H9 (cell line): ENCODE results near the gene GRIK4. TPM values are rescaled to one million over a fixed set of nuclear protein-coding genes. Genes with fewer than 3 reads are reported as not detected.

Source experiments
- DNase-seq: peaks from one replicate; pipeline ENCODE4 v3.0.0-alpha.2; 2017
- H2AFZ ChIP-seq: one replicate; pipeline ENCODE4 v1.6.1; 2013; ENCODE audit warnings: mild to moderate bottlenecking, low read length, control low read depth, moderate library complexity
- H2AK5ac ChIP-seq: 2 replicates; pipeline ENCODE4 v1.6.1; 2013; ENCODE audit warnings: low read length, control low read depth, mixed read lengths; ENCODE audit not compliant: insufficient read length
- H2BK120ac ChIP-seq: one replicate; pipeline ENCODE4 v1.6.1; 2013; ENCODE audit warnings: low read depth, mild to moderate bottlenecking, low read length, control low read depth, inconsistent platforms; ENCODE audit not compliant: poor library complexity, severe bottlenecking
- H2BK12ac ChIP-seq: 2 replicates; pipeline ENCODE4 v1.6.1; 2013; ENCODE audit warnings: low read length, control low read depth, mixed read lengths, low read depth; ENCODE audit not compliant: insufficient read length
- H2BK15ac ChIP-seq: 2 replicates; pipeline ENCODE4 v1.6.1; 2013; ENCODE audit warnings: low read depth, low read length, control low read depth
- H2BK20ac ChIP-seq: one replicate; pipeline ENCODE4 v1.6.1; 2013; ENCODE audit warnings: low read depth, mild to moderate bottlenecking, low read length, control low read depth, inconsistent platforms; ENCODE audit not compliant: poor library complexity, severe bottlenecking
- H2BK5ac ChIP-seq: 2 replicates; pipeline ENCODE4 v1.6.1; 2013; ENCODE audit warnings: low read length, control low read depth, mixed read lengths; ENCODE audit not compliant: insufficient read length
- H3K14ac ChIP-seq: 2 replicates; pipeline ENCODE4 v1.6.1; 2013; ENCODE audit warnings: low read length, control low read depth; ENCODE audit not compliant: insufficient read depth
- H3K18ac ChIP-seq: 2 replicates; pipeline ENCODE4 v1.6.1; 2013; ENCODE audit warnings: low read depth, mild to moderate bottlenecking, mixed read lengths, low read length, control low read depth; ENCODE audit not compliant: insufficient read length
- H3K23ac ChIP-seq: 2 replicates; pipeline ENCODE4 v1.6.1; 2013; ENCODE audit warnings: low read length, control low read depth, mixed read lengths, low read depth; ENCODE audit not compliant: insufficient read length
- H3K23me2 ChIP-seq: 2 replicates; pipeline ENCODE4 v1.6.1; 2013; ENCODE audit warnings: low read depth, mild to moderate bottlenecking, mixed read lengths, low read length, control low read depth; ENCODE audit not compliant: insufficient read length, poor library complexity, severe bottlenecking
- H3K27ac ChIP-seq: 2 replicates; pipeline ENCODE4 v1.5.1; 2013; ENCODE audit warnings: low read length, control low read depth, mixed read lengths, low read depth; ENCODE audit not compliant: insufficient read length
- H3K27me3 ChIP-seq: 2 replicates; pipeline ENCODE4 v1.6.1; 2013; ENCODE audit warnings: low read length, control low read depth, inconsistent platforms; ENCODE audit not compliant: insufficient read depth
- H3K4ac ChIP-seq: 2 replicates; pipeline ENCODE4 v1.6.1; 2013; ENCODE audit warnings: low read depth, mild to moderate bottlenecking, control low read depth, inconsistent platforms, low read length, moderate library complexity
- H3K4me1 ChIP-seq: 2 replicates; pipeline ENCODE4 v1.6.1; 2013; ENCODE audit warnings: low read length, control low read depth, inconsistent platforms; ENCODE audit not compliant: insufficient read depth
- H3K4me2 ChIP-seq: 2 replicates; pipeline ENCODE4 v1.6.1; 2013; ENCODE audit warnings: low read length, control low read depth, mixed read lengths; ENCODE audit not compliant: insufficient read length, insufficient read depth
- H3K56ac ChIP-seq: 2 replicates; pipeline ENCODE4 v1.6.1; 2013; ENCODE audit warnings: low read depth, mild to moderate bottlenecking, mixed read lengths, low read length, control low read depth; ENCODE audit not compliant: insufficient read length
- H3K79me1 ChIP-seq: 2 replicates; pipeline ENCODE4 v1.6.1; 2013; ENCODE audit warnings: low read depth, mild to moderate bottlenecking, moderate library complexity, low read length, control low read depth, inconsistent platforms; ENCODE audit not compliant: insufficient read depth, poor library complexity, severe bottlenecking
- H3K79me2 ChIP-seq: 2 replicates; pipeline ENCODE4 v1.6.1; 2013; ENCODE audit warnings: low read length, control low read depth, inconsistent platforms; ENCODE audit not compliant: insufficient read depth
- H3K9ac ChIP-seq: 2 replicates; pipeline ENCODE4 v1.6.1; 2013; ENCODE audit warnings: low read length, control low read depth, mixed read lengths; ENCODE audit not compliant: insufficient read length; ENCODE audit errors: extremely low read depth
- H3K9me3 ChIP-seq: one replicate; pipeline ENCODE4 v1.6.1; 2013; ENCODE audit warnings: low read depth, low read length, inconsistent platforms; ENCODE audit not compliant: control insufficient read depth
- H3T11ph ChIP-seq: one replicate; pipeline ENCODE4 v1.6.1; 2013; ENCODE audit warnings: mild to moderate bottlenecking, low read length, control low read depth, inconsistent platforms
- H4K20me1 ChIP-seq: one replicate; pipeline ENCODE4 v1.6.1; 2013; ENCODE audit not compliant: control insufficient read depth, insufficient read length, insufficient read depth
- H4K5ac ChIP-seq: 2 replicates; pipeline ENCODE4 v1.6.1; 2013; ENCODE audit warnings: low read depth, mild to moderate bottlenecking, mixed read lengths, low read length, control low read depth; ENCODE audit not compliant: insufficient read length
- H4K8ac ChIP-seq: replicated peaks from 2 replicates; pipeline ENCODE4 v1.6.1; 2013; ENCODE audit warnings: low read length, control low read depth, mixed read lengths, low read depth; ENCODE audit not compliant: insufficient read length
- H4K91ac ChIP-seq: 2 replicates; pipeline ENCODE4 v1.6.1; 2013; ENCODE audit warnings: low read depth, mild to moderate bottlenecking, moderate library complexity, mixed read lengths, low read length, control low read depth; ENCODE audit not compliant: insufficient read length
- H3K27ac Mint-ChIP-seq, 3 experiments: 2 replicates in 2 of 3; 3 replicates in 1 of 3; pipeline ENCODE4 v1.8.0; 2020 to 2021; ENCODE audit warnings: mixed read lengths in 3 of 3, mild to moderate bottlenecking in 1 of 3, moderate library complexity in 1 of 3
- H3K27me3 Mint-ChIP-seq: 2 replicates; pipeline ENCODE4 v1.8.0; 2021; ENCODE audit warnings: low read depth, mild to moderate bottlenecking, moderate library complexity, mixed read lengths
- H3K36me3 Mint-ChIP-seq, 3 experiments: 2 replicates in 2 of 3; 3 replicates in 1 of 3; pipeline ENCODE4 v1.8.0; 2020 to 2021; ENCODE audit warnings: low read depth in 3 of 3, mixed read lengths in 3 of 3; ENCODE audit not compliant: insufficient read depth in 1 of 3
- H3K4me1 Mint-ChIP-seq, 2 experiments: 2 replicates each; pipeline ENCODE4 v1.8.0; 2020; ENCODE audit warnings: mixed read lengths in 2 of 2
- H3K4me3 Mint-ChIP-seq, 2 experiments: 2 replicates in 1 of 2; 3 replicates in 1 of 2; pipeline ENCODE4 v1.8.0; 2020 to 2021; ENCODE audit warnings: mild to moderate bottlenecking in 2 of 2, mixed read lengths in 2 of 2, moderate library complexity in 1 of 2
- H3K9me3 Mint-ChIP-seq, 2 experiments: 2 replicates in 1 of 2; 3 replicates in 1 of 2; pipeline ENCODE4 v1.8.0; 2020; ENCODE audit warnings: mild to moderate bottlenecking in 2 of 2, mixed read lengths in 2 of 2, moderate library complexity in 1 of 2
- CTCF ChIP-seq: fragments of 200-600 bp; sonication (generic); conservative IDR thresholded peaks from 3 replicates; pipeline ENCODE4 v1.8.0; 2021; ENCODE audit warnings: antibody characterized with exemption, mild to moderate bottlenecking
- WGBS: extraction: QIAGEN DNeasy Blood & Tissue Kit; methylation state at CpG from one replicate; pipeline ENCODE4 v1.1.7; 2013; ENCODE audit warnings: missing lambda C conversion rate, low lambda C conversion rate, mixed read lengths; ENCODE audit not compliant: insufficient read length; ENCODE audit errors: extremely low coverage; 5-methylcytosine and 5-hydroxymethylcytosine counted together
- total RNA-seq: library from RNA; stranded (reverse); gene quantifications from 2 replicates; pipeline ENCODE4 v1.2.1, GENCODE V29; 2021

Gene GRIK4
- total RNA-seq, 1 experiment from 2014 or later: 2.3 TPM

DNA sequence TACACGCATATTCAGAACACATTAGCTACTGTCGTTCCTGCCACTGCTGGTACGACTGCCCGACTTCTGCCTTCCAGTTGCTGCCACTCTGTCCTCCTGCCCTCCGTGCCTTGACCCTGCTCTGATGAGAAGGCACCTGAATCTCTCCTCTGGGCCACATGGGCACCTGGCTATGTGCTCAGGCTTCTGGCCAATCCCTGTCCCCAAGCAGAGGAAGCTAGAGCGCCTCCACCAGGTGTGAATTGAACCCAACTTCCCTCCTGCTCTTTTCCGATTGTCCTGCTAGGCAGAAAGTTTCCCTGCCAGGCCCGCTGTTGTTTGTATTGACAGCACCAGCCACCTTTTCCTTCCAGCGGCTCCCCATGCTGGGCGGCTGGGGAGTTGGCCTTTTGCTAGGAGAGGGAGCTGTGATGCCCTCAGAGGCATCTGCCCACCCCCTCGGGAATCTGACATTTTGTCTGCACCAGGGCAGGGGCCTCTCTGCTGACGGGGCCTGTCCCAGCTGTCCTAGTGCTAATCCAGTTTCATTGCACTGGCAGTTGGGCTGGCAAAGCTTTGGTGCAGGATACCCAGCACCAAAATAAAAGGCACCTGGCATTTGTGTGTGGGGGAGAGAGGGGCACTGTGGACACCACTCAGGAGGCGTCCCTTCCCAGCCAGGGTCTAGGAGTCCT lies 118.0 kb downstream of the GRIK4 start:
- Histone ChIP-seq H3K56ac (no peak overlapping the region), H3K23ac (no peak overlapping the region), H3K9me3 (no peaks in the 10 kb centered on the region), H3K4me2 (no peak overlapping the region), H3K4me1 (no peaks in the 10 kb centered on the region), H3K9ac (no peak overlapping the region), H2BK20ac (no peak overlapping the region), H4K91ac (no peak overlapping the region), H2AFZ (no peak overlapping the region), H2BK5ac (no peak overlapping the region), H2AK5ac (no peak overlapping the region), H3K23me2 (no peaks in the 10 kb centered on the region), H3T11ph (no peak overlapping the region), H4K5ac (no peak overlapping the region), H4K8ac (no peak overlapping the region), H3K79me1 (no peaks in the 10 kb centered on the region), H3K27me3 (no peaks in the 10 kb centered on the region), H3K79me2 (no peaks in the 10 kb centered on the region), H3K18ac (no peak overlapping the region), H2BK120ac (no peak overlapping the region), H3K27ac (no peak overlapping the region), H4K20me1 (no peaks in the 10 kb centered on the region), H2BK12ac (no peak overlapping the region), H3K4ac (no peak overlapping the region), H2BK15ac (no peak overlapping the region), H3K14ac (no peak overlapping the region)
- no peak overlapping the region; a peak in 1 of 7 replicates for H3K27ac Mint-ChIP-seq
- TF ChIP-seq CTCF: peak; percentile 65
- H3K4me1 Mint-ChIP-seq: peaks cover 4 to 29% of the 10 kb centered on the region in 2 experiments
- no peaks in the 10 kb centered on the region; a peak in 1 of 7 replicates for H3K36me3 Mint-ChIP-seq
- H3K4me3 Mint-ChIP-seq: no peak overlapping the region
- H3K9me3 Mint-ChIP-seq: no peaks in the 10 kb centered on the region
- DNase-seq: peak; percentile 74
- no CpG with 5 or more reads among the region's 13 CpGs for WGBS
- H3K27me3 Mint-ChIP-seq: peaks cover 54% of the 10 kb centered on the region
